Esophagus muscularis mucosa (tissue), 4 donors: Measurements from ENCODE around the gene OR12D1. TPM values are rescaled to one million over a fixed set of nuclear protein-coding genes. Genes with fewer than 3 reads are reported as not detected.
"Not testable (repeated sequence)": the region's sequence is repeated elsewhere in the genome, so short reads cannot be mapped to it uniquely, and the experiment has no call there.

ENCODE experiments used
- DNase-seq: peaks from one replicate; pipeline ENCODE4 v3.0.0-alpha.2; 2017; ENCODE audit errors: extremely low spot score
- H3K27ac ChIP-seq, 4 donors: fragments of 200-600 bp; sonication (generic); replicated peaks in 1 of 4; 1 replicate in 3 of 4; 2 replicates in 1 of 4; pipeline ENCODE4 v1.5.1; 2016 to 2019; ENCODE audit warnings: mild to moderate bottlenecking in 1 of 4
- H3K27me3 ChIP-seq, 4 donors: fragments of 200-600 bp; sonication (generic); one replicate each; pipeline versions ENCODE4 v1.5.1 to v1.6.0; 2016 to 2019
- H3K36me3 ChIP-seq, 4 donors: fragments of 200-600 bp; sonication (generic); one replicate each; pipeline ENCODE4 v1.5.1; 2016 to 2019
- H3K4me1 ChIP-seq, 4 donors: fragments of 200-600 bp; sonication (generic); one replicate each; pipeline ENCODE4 v1.5.1; 2016 to 2019
- H3K4me3 ChIP-seq, 4 donors: fragments of 200-600 bp; sonication (generic); 1 replicate in 2 of 4; 2 replicates in 2 of 4; pipeline ENCODE4 v1.5.1; 2016 to 2019; ENCODE audit warnings: mild to moderate bottlenecking in 4 of 4, moderate library complexity in 1 of 4
- H3K9me3 ChIP-seq, 4 donors: fragments of 200-600 bp; sonication (generic); 1 replicate in 3 of 4; 2 replicates in 1 of 4; pipeline ENCODE4 v1.5.1; 2016 to 2019
- CTCF ChIP-seq, 3 experiments: fragments of 200-600 bp in 2 of 3; fragments of 450-650 bp in 1 of 3; sonication (generic) in 2 of 3; IDR thresholded peaks; one replicate each; pipeline ENCODE4 v1.5.1; 2017 to 2019; ENCODE audit warnings: antibody characterized with exemption in 3 of 3, mild to moderate bottlenecking in 2 of 3, moderate library complexity in 1 of 3
- EP300 ChIP-seq: sonication (generic); formaldehyde crosslinking; IDR thresholded peaks from one replicate; pipeline ENCODE4 v1.6.1; 2017; ENCODE audit warnings: antibody characterized with exemption
- POLR2A ChIP-seq: fragments of 450-650 bp; IDR thresholded peaks from one replicate; pipeline ENCODE4 v1.6.1; 2017; ENCODE audit warnings: antibody characterized with exemption, moderate library complexity, mild to moderate bottlenecking, low read depth
- POLR2AphosphoS5 ChIP-seq, 2 donors: sonication (generic); formaldehyde crosslinking; IDR thresholded peaks; one replicate each; pipeline ENCODE4 v1.6.1; 2017; ENCODE audit warnings: antibody characterized with exemption in 2 of 2
- WGBS: methylation state at CpG from one replicate; pipeline ENCODE4 v1.1.5; 2018; 5-methylcytosine and 5-hydroxymethylcytosine counted together
- intact Hi-C: fragments of 100-400 bp; cut with DNase I; formaldehyde crosslinking; loops from one replicate; pipeline ENCODE4 v1.15.1; 2023
- total RNA-seq, 4 donors: library from RNA; depleted of rRNA; stranded (reverse); fragments of >200 nt; gene quantifications; one replicate each; pipeline versions ENCODE4 v1.1.0 to v1.2.1, GENCODE V29; 2016

OR12D1 gene
- total RNA-seq, 4 donors from 2014 or later: not detected

- WGBS: 64% methylated on average over 2 of the region's 2 CpGs
- peaks cover 0 to 3% (median 0%) of the 10 kb centered on the region in 4 donors for H3K9me3 ChIP-seq
- DNase-seq: no peak
- no peaks in the 10 kb centered on the region for H3K36me3 ChIP-seq
- no peak overlapping the region for H3K27ac ChIP-seq
- intact Hi-C loops: no loop called here
- no peaks in the 10 kb centered on the region for H3K27me3 ChIP-seq
- H3K4me1 ChIP-seq: no peaks in the 10 kb centered on the region
- no peak overlapping the region for H3K4me3 ChIP-seq
- no peak for TF ChIP-seq CTCF (IDR thresholded peaks at IDR 0.05)
- TF ChIP-seq POLR2A: no peak
- TF ChIP-seq POLR2AphosphoS5 (IDR thresholded peaks at IDR 0.05): no peak
- no peak for TF ChIP-seq EP300
Measured at GRCh38 chr6:29424575-29424974, 9.8 kb downstream of the OR12D1 start.

- H3K4me3 ChIP-seq: no peak overlapping the region
- WGBS: 49% methylated on average over 1 of the region's 1 CpG
Measured at GRCh38 chr6:29425075-29425474, 10.3 kb downstream of the OR12D1 start.

GRCh38 chr6:29426654-29427053 lies 11.9 kb downstream of the OR12D1 start:
- TF ChIP-seq POLR2A (no peak), CTCF (IDR thresholded peaks at IDR 0.05) (no peak), EP300 (no peak), POLR2AphosphoS5 (IDR thresholded peaks at IDR 0.05) (no peak)

More at GRCh38 chr6:29425075-29425474, 10.3 kb downstream of the OR12D1 start:
- intact Hi-C loops: no loop called here
- no peaks in the 10 kb centered on the region for H3K4me1 ChIP-seq
- no peak for DNase-seq
- no peak overlapping the region for H3K27ac ChIP-seq
- no peaks in the 10 kb centered on the region for H3K36me3 ChIP-seq
- no peaks in the 10 kb centered on the region for H3K27me3 ChIP-seq
- TF ChIP-seq POLR2AphosphoS5 (IDR thresholded peaks at IDR 0.05) (no peak), CTCF (IDR thresholded peaks at IDR 0.05) (no peak), EP300 (no peak), POLR2A (no peak)
- H3K9me3 ChIP-seq: peaks cover 0 to 3% (median 0%) of the 10 kb centered on the region in 4 donors

DNA sequence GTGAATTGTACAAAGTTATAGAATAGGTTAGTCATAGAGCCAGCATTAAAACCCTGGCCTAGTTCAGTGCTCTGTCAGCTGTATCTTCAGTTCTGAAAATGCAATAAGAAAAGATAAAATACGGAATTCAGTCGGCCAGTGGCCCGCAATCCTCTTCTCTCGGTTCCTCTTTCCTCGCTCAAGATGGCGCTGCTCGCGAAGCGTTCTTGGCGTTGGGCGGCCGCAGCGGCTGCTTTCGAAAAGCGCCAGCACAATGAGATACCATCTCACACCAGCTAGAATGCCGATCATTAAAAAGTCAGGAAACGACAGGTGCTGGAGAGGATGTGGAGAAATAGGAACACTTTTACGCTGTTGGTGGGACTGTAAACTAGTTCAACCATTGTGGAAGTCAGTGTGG lies 22.0 kb downstream of the OR12D1 start:
- H3K4me3 ChIP-seq, H3K4me1 ChIP-seq, H3K27ac ChIP-seq, H3K9me3 ChIP-seq, intact Hi-C loops, H3K36me3 ChIP-seq, DNase-seq: not testable (repeated sequence)
- WGBS: 72% methylated on average over 18 of the region's 18 CpGs
- peaks cover 0 to 11% (median 0%) of the 10 kb centered on the region in 4 donors for H3K27me3 ChIP-seq

More at GRCh38 chr6:29426654-29427053, 11.9 kb downstream of the OR12D1 start:
- Histone ChIP-seq H3K4me3 (no peak overlapping the region), H3K27ac (no peak overlapping the region), H3K4me1 (no peaks in the 10 kb centered on the region), H3K9me3 (no peaks in the 10 kb centered on the region), H3K36me3 (no peaks in the 10 kb centered on the region), H3K27me3 (no peaks in the 10 kb centered on the region)
- WGBS: 91% methylated on average over 3 of the region's 3 CpGs
- no peak for DNase-seq
- intact Hi-C loops: no loop called here

GRCh38 chr6:29439006-29439405 lies 24.3 kb downstream of the OR12D1 start, which contains the start of gene OR10C1:
TSS of gene OR10C1 (plus strand) at chr6:29439306. CDS start at chr6:29440016, 710 bp downstream.
- intact Hi-C loops: no loop called here
- H3K27me3 ChIP-seq: peaks cover 0 to 11% (median 0%) of the 10 kb centered on the region in 4 donors
- no peaks in the 10 kb centered on the region for H3K4me1 ChIP-seq
- no peaks in the 10 kb centered on the region for H3K9me3 ChIP-seq
- H3K27ac ChIP-seq: no peak within 1 kb of the TSS
- no peak for DNase-seq
- no peaks in the 10 kb centered on the region for H3K36me3 ChIP-seq
- TF ChIP-seq POLR2AphosphoS5 (IDR thresholded peaks at IDR 0.05): no peak
- no peak for TF ChIP-seq EP300
- TF ChIP-seq CTCF (IDR thresholded peaks at IDR 0.05): no peak
- no peak for TF ChIP-seq POLR2A
- no peak within 1 kb of the TSS for H3K4me3 ChIP-seq
